Measurements from ENCODE around the gene ARHGAP21.

Gene ARHGAP21

DNA sequence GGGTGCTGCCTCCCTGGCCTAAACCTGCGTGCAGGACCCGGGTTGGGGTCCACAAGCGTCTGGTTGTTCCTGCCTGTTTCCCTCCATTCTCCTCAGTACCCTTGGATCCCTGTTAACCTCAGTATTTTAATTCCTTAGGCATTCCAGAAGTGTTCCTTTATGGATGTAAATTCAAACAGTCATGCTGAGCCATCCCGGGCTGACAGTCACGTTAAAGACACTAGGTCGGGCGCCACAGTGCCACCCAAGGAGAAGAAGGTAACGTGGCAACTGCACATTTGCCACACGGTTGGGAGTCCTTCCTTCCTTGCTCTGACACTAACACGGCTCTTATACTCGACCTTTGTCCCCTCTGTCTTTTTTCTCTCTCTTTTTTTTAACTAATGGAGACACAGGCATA, 187.1 kb downstream of the ARHGAP21 start:
- Histone ChIP-seq H3K79me2 (ENCODE audit: control insufficient read depth, insufficient read depth, low read length, unreplicated experiment) (no peaks in the 10 kb centered on the region), H3K4me1 (ENCODE audit: control insufficient read depth, insufficient read depth, low read length, unreplicated experiment) (no peaks in the 10 kb centered on the region), H2AFZ (ENCODE audit: low read length, unreplicated experiment) (no peak overlapping the region), H3K27me3 (ENCODE audit: insufficient read depth, low read length) (no peaks in the 10 kb centered on the region), H3K27ac (ENCODE audit: low read depth, low read length) (no peak overlapping the region), H3K36me3 (ENCODE audit: insufficient read depth, low read length) (no peaks in the 10 kb centered on the region), H3K4me3 (ENCODE audit: low read depth, low read length) (no peak overlapping the region)

DNA sequence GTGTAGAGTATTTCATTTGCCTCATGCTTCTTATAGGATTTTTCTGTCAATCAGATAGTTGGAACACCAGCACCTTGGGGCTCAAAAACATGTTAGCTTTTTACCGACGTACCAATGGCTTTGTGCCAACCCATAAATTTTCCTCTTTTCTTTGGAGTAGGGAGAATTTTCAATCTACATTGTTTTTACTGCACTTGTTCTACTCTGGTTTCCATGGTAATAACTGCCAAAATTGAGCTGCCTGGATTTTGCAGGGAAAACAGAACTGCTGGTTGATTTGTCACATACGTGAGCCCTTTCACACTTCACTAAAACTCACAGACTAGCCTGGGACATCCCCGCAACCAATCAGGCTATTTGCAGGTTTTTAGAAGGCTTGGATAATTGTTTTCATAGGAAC, 189.7 kb downstream of the ARHGAP21 start:
- H3K79me2 ChIP-seq (ENCODE audit: control insufficient read depth, insufficient read depth, low read length, unreplicated experiment): no peaks in the 10 kb centered on the region
- no peak overlapping the region for H3K27ac ChIP-seq (ENCODE audit: low read depth, low read length)
- H3K36me3 ChIP-seq (ENCODE audit: insufficient read depth, low read length): no peaks in the 10 kb centered on the region
- H2AFZ ChIP-seq (ENCODE audit: low read length, unreplicated experiment): no peak overlapping the region
- no peaks in the 10 kb centered on the region for H3K27me3 ChIP-seq (ENCODE audit: insufficient read depth, low read length)
- no peak overlapping the region for H3K4me3 ChIP-seq (ENCODE audit: low read depth, low read length)
- H3K4me1 ChIP-seq (ENCODE audit: control insufficient read depth, insufficient read depth, low read length, unreplicated experiment): no peaks in the 10 kb centered on the region
